ENCODE data around the gene TMEM145.

DNA sequence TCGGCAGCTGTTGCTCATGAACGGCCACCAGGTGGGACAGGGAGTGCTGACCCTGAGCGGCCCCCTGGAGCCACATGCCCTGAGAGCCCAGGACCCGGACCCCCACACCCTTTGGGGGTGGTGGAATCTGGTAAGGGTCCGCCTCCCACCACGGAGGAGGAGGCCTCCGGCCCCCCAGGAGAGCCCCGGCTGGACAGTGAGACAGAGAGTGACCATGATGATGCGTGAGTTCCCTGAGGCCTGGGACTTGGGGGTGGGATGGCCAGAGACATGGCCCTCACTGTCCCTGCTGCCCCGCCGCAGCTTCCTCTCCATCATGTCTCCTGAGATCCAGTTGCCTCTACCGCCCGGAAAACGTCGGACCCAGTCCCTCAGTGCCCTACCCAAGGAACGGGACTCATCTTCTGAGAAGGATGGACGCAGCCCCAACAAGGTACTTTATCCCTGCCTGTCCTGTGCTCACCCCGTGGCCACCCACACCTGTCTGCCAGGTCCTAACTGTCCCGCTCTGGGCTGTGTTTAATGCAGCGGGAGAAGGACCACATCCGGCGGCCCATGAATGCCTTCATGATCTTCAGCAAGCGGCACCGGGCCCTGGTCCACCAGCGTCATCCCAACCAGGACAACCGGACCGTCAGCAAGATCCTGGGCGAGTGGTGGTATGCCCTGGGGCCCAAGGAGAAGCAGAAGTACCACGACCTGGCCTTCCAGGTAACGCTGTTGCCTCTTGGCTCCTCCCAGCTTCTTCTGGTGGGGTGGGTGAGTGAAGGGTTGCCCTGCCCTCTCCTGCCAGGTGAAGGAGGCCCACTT lies 25.9 kb upstream of the TMEM145 start:
- TF ChIP-seq, protein P1, sequence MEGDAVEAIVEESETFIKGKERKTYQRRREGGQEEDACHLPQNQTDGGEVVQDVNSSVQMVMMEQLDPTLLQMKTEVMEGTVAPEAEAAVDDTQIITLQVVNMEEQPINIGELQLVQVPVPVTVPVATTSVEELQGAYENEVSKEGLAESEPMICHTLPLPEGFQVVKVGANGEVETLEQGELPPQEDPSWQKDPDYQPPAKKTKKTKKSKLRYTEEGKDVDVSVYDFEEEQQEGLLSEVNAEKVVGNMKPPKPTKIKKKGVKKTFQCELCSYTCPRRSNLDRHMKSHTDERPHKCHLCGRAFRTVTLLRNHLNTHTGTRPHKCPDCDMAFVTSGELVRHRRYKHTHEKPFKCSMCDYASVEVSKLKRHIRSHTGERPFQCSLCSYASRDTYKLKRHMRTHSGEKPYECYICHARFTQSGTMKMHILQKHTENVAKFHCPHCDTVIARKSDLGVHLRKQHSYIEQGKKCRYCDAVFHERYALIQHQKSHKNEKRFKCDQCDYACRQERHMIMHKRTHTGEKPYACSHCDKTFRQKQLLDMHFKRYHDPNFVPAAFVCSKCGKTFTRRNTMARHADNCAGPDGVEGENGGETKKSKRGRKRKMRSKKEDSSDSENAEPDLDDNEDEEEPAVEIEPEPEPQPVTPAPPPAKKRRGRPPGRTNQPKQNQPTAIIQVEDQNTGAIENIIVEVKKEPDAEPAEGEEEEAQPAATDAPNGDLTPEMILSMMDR (IDR thresholded peaks at IDR 0.05 in 4 of 5, conservative IDR thresholded peaks at IDR 0.05 in 1 of 5): no peak
- TF ChIP-seq POLR2A (IDR thresholded peaks at IDR 0.05): no peak
